ENCODE data around the gene ITM2B. TPM values are rescaled to one million over a fixed set of nuclear protein-coding genes. Genes with fewer than 3 reads are reported as not detected.

The ITM2B gene
- 100 to 1,000 TPM; 305 to 323 TPM for total RNA-seq
- 705 TPM for polyA plus RNA-seq (2013, experiment 1 of 2)
- 691 TPM for polyA plus RNA-seq (2013, experiment 2 of 2)
- total RNA-seq: 46.9 to 830 (median 407) reads per million in 172 experiments

GRCh38 chr13:48233046-48233888 is at the start of gene ITM2B:
Gene ITM2B, plus strand, starts transcription at chr13:48233206. Its CDS starts 155 bp downstream, at chr13:48233361.
- H3K4me1 Mint-ChIP-seq (ENCODE audit: low read depth): peaks cover 68% of the 10 kb centered on the region
- intact Hi-C loops (cut with DNase I, micrococcal nuclease): loop anchor here (1.0 to 10.0 kb wide), 6 partner anchors 48 to 352 kb away; partner anchors contain the start of genes RB1 (in 2 of the 2) and MED4 (in 1 of the 2)

GRCh38 chr13:48184260-48184659 is 48.7 kb upstream of the ITM2B start:
- Mint-ChIP-seq H3K4me3 (peak overlapping the region; percentile 43), H3K9me3 (peaks cover 2% of the 10 kb centered on the region), H3K27me3 (no peaks in the 10 kb centered on the region), H3K36me3 (ENCODE audit: low read depth) (no peaks in the 10 kb centered on the region), H3K4me1 (ENCODE audit: low read depth) (peaks cover 68% of the 10 kb centered on the region), H3K27ac (peak overlapping the region; percentile 89)
- no peak for ATAC-seq (ENCODE audit: poor library complexity)
- Histone ChIP-seq H3K4me3 (ENCODE audit: low read length) (no peak overlapping the region), H3K27me3 (ENCODE audit: control insufficient read depth in 1 of 2, insufficient read depth in 2 of 2, low read length in 2 of 2) (no peaks in the 10 kb centered on the region), H3K9me3 (ENCODE audit: control insufficient read depth in 1 of 2, insufficient read depth in 1 of 2, low read length in 2 of 2) (no peaks in the 10 kb centered on the region), H3K27ac (ENCODE audit: low read depth in 1 of 2, low read length in 2 of 2) (peak overlapping the region in 1 of 2 donors; percentile 19), H3K4me1 (ENCODE audit: insufficient read depth, low read length) (peaks cover 45% of the 10 kb centered on the region), H3K36me3 (ENCODE audit: insufficient read depth, low read length) (no peaks in the 10 kb centered on the region)
- DNase-seq: no peak
- POLR2A ChIA-PET: interaction anchor here (0.8 to 5.3 kb wide), 8 partner anchors 22 to 1311 kb away, joined by 3 to 92 read pairs (median 22); partner anchors contain the start of genes FNDC3A, ITM2B and PHF11
- TF ChIP-seq CTCF (IDR thresholded peaks at IDR 0.05): no peak
- intact Hi-C loops (cut with DNase I, micrococcal nuclease): loop anchor here in 1 of 2 experiments (2.0 kb wide), 1 partner anchor 49 kb away; the partner anchor contains the start of gene ITM2B
- CTCF ChIA-PET: interaction anchor here (0.9 to 1.0 kb wide), 2 partner anchors 37 to 58 kb away, joined by 3 to 5 read pairs; no protein-coding TSS in a partner anchor

More at GRCh38 chr13:48233046-48233888, at the start of gene ITM2B:
- peak; percentile 68 for TF ChIP-seq CTCF (IDR thresholded peaks at IDR 0.05)
- Histone ChIP-seq H3K4me3 (ENCODE audit: low read length) (peak within 1 kb of the TSS; percentile 93), H3K9me3 (ENCODE audit: control insufficient read depth in 1 of 2, insufficient read depth in 1 of 2, low read length in 2 of 2) (no peaks in the 10 kb centered on the region), H3K36me3 (ENCODE audit: insufficient read depth, low read length) (peaks cover 21% of the 10 kb centered on the region), H3K27ac (ENCODE audit: low read depth in 1 of 2, low read length in 2 of 2) (peak within 1 kb of the TSS; percentile 90 to 95), H3K4me1 (ENCODE audit: insufficient read depth, low read length) (peaks cover 22% of the 10 kb centered on the region), H3K27me3 (ENCODE audit: control insufficient read depth in 1 of 2, insufficient read depth in 2 of 2, low read length in 2 of 2) (no peaks in the 10 kb centered on the region)
- POLR2A ChIA-PET: interaction anchor here (0.6 to 3.2 kb wide), 37 partner anchors 9 to 1211 kb away, joined by 3 to 157 read pairs (median 6); partner anchors contain the start of genes CAB39L, FNDC3A, MED4 and NUDT15
- Mint-ChIP-seq H3K4me3 (peak within 1 kb of the TSS; percentile 98), H3K27ac (peak within 1 kb of the TSS; percentile 97), H3K9me3 (no peaks in the 10 kb centered on the region), H3K36me3 (ENCODE audit: low read depth) (peaks cover 55% of the 10 kb centered on the region), H3K27me3 (no peaks in the 10 kb centered on the region)
- DNase-seq (peak; percentile 44 to 86 (median 62)), ATAC-seq (ENCODE audit: poor library complexity) (peak; percentile 70)
- CTCF ChIA-PET: interaction anchor here (0.8 to 2.4 kb wide), 7 partner anchors 23 to 138 kb away, joined by 3 to 12 read pairs (median 6); partner anchors contain the start of gene MED4

GRCh38 chr13:48185018-48185417 is 48.0 kb upstream of the ITM2B start:
- Histone ChIP-seq H3K4me3 (ENCODE audit: low read length) (no peak overlapping the region), H3K36me3 (ENCODE audit: insufficient read depth, low read length) (no peaks in the 10 kb centered on the region), H3K4me1 (ENCODE audit: insufficient read depth, low read length) (peaks cover 45% of the 10 kb centered on the region), H3K9me3 (ENCODE audit: control insufficient read depth in 1 of 2, insufficient read depth in 1 of 2, low read length in 2 of 2) (no peaks in the 10 kb centered on the region), H3K27ac (ENCODE audit: low read depth in 1 of 2, low read length in 2 of 2) (peak overlapping the region; percentile 7 to 50), H3K27me3 (ENCODE audit: control insufficient read depth in 1 of 2, insufficient read depth in 2 of 2, low read length in 2 of 2) (no peaks in the 10 kb centered on the region)
- ChIA-PET CTCF (interaction anchor here (0.9 to 1.0 kb wide), 3 partner anchors 37 to 147 kb away, joined by 3 to 5 read pairs (median 3); partner anchors contain the start of gene NUDT15), POLR2A (interaction anchor here (0.8 to 5.3 kb wide), 14 partner anchors 10 to 1311 kb away, joined by 3 to 92 read pairs (median 4); partner anchors contain the start of genes FNDC3A, ITM2B, MED4 and PHF11)
- peaks cover 68% of the 10 kb centered on the region for H3K4me1 Mint-ChIP-seq (ENCODE audit: low read depth)
- TF ChIP-seq CTCF (IDR thresholded peaks at IDR 0.05): no peak
- H3K27ac Mint-ChIP-seq: peak overlapping the region; percentile 89
- no peaks in the 10 kb centered on the region for H3K36me3 Mint-ChIP-seq (ENCODE audit: low read depth)
- DNase-seq: no peak
- intact Hi-C loops (cut with DNase I, micrococcal nuclease): loop anchor here in 1 of 2 experiments (2.0 kb wide), 1 partner anchor 48 kb away; the partner anchor contains the start of gene ITM2B
- peaks cover 2% of the 10 kb centered on the region for H3K9me3 Mint-ChIP-seq
- no peak for ATAC-seq (ENCODE audit: poor library complexity)
- H3K4me3 Mint-ChIP-seq: peak overlapping the region; percentile 34
- H3K27me3 Mint-ChIP-seq: no peaks in the 10 kb centered on the region

All from CD4-positive, alpha-beta T cell (primary cell).